ENCODE results near the gene SSTR4.

GRCh38 chr20:23019403-23019802 is 15.7 kb upstream of the SSTR4 start:
- TF ChIP-seq CTCF (IDR thresholded peaks at IDR 0.05; ENCODE audit: extremely low read depth in 1 of 2, insufficient read depth in 1 of 2, low read depth in 1 of 2, low read length in 2 of 2) (no peak), POLR2AphosphoS5 (IDR thresholded peaks at IDR 0.05; ENCODE audit: insufficient read depth, low read depth, low read length) (no peak), EZH2 (IDR thresholded peaks at IDR 0.05; ENCODE audit: borderline replicate concordance, low read depth, low read length, severe bottlenecking) (no peak)
